HG02981 (cell line): ENCODE results near the gene BCL11A.

Source experiments
- ATAC-seq: cut with Tn5 transposase; IDR thresholded peaks from one replicate; pipeline ENCODE4 v1.9.1; 2021; ENCODE audit warnings: mild to moderate bottlenecking, moderate library complexity; ENCODE audit not compliant: unreplicated experiment

Gene BCL11A

DNA sequence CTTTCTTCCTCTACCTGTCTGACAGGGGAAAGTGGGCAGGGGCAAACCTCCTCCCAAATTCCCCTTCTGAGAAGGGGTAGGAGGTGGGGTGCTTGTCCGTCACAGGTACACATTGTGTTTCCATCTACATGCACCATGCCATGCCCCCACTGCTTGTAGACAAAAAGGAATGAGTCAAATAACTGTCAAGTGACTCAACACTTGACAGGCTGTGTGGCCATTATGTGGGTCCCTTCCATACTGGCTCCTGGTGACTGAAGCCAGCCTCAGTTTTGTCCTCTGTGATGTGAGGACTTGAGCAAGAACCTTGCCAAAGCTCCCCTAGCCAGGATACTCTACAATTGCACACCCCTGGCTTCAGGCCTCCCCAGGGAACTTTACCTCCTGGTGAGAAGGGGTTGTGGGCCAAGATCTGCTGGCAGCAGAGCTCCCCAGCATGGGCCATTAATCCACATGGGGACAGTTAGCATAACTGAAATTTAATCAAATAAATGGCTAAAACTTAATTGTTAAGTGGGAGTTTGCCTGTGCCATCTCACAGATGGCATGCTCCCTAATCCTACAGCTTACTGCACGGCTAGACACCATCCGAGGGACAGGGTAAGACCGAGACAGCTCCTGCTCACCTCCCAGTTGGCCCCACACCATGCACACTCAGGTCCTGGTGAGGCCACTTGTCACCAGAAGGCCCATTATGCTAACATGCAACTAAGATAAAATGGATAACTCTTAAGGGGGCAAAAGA lies 140.2 kb downstream of the BCL11A start:
- peak; percentile 36 for ATAC-seq

DNA sequence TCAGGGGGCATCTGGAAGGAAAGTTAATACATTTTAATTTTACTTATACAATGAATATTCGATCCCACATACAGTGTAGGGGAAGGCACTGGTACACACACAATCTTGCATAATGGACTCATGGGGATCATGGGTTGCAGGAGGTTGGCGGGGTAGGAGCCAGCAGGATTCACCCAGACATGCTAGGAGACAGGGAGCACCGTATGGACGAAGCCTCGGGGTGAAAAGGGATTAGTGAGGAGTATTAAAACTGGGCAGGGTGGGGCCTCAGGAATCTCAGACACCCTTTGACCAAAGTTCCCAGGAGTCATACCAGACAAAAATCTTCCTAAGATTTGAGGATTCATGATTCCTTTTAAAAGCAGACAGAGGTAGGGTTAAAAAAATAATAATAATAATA lies 140.8 kb downstream of the BCL11A start:
- no peak for ATAC-seq

DNA sequence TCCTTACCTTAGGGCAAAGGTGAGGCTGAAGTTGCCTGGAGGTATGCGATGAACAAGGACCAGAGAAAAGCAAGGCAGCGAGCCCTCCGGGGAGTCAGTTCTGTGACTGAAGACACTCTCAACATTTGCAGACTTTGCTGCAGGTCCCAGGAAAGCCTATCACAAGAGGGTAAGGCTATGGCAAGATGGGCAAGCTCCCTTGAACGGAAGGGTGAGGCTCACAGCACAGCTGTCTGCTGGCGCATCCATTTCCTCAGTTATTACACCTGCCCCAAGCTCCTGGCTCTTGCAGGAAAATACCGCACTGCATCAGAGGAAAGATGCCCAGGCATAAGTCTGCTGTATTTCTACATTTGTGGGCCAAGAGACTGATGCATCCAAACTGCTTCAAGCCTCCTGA lies 141.4 kb downstream of the BCL11A start:
- no peak for ATAC-seq

DNA sequence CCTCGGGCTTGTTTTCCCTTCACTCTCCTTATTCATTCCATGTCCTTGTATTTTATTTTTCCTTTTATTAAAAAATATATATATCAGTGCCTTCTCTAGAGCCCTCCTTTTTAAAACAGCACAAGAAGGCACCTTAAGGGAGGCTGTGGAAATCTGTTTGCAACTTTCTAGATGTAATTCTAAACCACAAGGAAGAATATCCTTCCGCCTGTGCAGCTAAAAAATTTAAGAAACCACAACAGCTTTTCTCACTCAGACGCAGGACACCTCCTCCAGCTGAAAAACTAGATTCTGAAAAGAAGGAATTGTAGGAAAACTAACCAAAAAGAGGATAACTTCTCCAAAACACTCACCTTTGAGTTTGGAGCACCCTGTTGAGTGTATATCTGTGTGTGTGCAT lies 142.2 kb downstream of the BCL11A start:
- ATAC-seq: no peak

DNA sequence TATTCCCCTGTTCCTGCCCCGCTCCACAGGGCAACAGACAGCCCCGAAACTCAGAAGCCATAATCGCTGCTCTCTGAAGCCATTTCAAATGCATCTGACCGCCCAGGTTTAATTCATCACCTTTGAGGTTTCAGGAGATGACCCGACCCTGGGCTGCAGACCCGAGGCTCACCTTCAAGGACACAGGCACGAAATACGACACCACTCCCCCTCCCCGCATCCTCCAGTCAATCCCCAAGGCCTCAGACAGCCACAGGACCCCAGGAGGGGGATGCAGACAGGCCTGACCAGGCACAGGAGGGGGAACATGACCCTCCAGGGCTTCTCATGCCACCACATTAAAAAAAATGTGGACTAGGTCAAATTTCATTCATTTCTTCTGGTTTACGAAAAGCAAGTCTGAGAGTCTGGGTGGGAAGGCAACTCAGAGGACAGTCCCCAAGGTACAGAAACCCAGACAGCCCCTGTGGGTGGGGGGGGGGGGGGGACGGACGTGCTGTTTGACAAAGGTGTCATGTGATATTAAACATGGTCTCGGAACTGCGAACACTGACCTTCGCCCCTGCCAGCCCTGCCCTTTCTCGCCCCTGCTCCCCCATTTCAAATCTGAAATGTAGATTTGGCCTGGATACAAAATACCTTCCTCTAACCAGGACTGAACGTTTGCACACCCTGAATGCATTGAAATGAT lies 142.9 kb downstream of the BCL11A start:
- ATAC-seq: no peak

DNA sequence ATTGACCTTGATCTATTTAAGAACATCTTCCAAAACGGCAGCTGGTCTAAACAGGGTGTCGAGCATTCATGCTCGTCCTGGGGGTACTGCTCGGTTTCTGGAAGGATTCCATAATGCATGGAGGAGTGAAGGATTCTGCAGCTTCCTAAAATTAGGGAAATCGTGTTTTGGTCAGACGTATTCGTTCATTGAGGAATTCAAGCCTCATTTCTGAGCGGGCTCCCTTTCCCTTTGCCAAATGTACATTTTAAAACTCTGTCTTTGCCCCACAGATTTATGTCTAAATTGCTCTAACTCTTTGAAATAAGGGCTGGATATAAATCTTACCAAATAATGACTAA lies 144.0 kb downstream of the BCL11A start:
- ATAC-seq: no peak

DNA sequence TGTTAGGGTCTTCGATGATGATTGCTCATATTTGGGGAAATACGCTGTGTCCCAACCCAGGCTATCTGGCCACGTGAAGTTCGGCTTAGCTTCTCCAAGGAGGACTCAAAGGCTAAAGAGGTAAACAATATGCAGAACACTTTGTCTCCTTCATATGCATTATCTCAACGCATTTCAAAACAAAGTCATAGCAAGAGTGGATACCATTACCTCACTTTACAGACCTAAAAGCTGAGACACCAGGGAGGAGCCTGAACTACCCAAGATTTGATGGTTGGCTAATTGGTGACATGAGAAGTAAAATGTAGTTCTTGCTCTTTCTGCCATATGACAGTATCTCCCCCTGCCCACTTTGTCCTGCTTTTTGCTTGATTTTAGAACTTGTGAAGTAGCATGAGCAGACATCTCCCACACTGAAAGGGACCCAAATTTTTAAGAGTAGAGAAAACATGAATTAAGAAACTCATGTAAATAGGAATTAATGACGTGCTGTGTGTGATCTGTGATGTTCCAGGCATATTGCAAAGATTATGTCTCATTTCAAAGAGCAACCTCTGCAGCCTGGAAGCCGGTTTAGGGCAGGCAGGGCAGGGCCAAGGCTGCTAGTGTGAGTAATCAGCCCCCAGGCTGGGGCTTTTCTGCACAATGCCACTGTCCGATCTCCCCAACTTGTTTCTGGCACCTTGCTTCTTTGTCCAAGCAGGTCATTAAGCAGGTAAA lies 144.5 kb downstream of the BCL11A start:
- no peak for ATAC-seq

DNA sequence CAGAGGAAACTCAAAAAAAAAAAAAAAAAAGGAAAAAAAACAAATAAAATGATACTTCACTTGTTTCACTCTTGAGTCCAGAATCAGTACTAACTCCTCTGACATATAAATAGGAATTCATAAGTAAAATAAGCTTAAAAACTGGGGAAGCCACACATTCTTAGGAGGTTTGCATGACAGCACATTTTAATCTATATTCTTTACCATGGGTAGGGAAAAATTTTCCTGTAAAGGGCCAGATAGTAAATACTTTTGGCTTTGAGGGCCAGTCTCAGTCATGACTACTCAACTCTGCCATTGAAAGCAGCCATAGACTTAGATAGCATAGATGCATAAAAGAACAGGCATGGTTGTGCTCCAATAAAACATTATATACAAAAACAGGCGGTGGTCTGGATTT lies 145.2 kb downstream of the BCL11A start:
- ATAC-seq: no peak

DNA sequence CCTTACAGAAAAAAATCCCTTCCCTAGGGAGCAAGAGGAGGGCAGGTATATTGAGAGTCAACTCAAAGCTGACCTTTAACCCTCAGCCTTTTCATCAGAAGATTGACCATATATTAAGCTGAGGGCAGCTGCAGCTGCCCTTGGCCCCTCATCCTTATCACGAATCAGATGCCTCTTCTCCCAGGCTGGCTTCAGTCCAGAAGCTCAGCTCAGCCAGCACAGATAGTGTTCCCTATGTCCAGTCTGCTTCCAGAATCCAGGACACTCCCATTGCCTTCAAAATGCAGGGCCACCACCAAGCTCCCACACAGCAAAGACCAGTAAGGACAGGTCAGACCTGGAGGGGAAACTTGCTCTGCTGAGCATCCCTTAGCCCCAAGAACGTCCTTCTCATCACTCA lies 146.1 kb downstream of the BCL11A start:
- no peak for ATAC-seq

DNA sequence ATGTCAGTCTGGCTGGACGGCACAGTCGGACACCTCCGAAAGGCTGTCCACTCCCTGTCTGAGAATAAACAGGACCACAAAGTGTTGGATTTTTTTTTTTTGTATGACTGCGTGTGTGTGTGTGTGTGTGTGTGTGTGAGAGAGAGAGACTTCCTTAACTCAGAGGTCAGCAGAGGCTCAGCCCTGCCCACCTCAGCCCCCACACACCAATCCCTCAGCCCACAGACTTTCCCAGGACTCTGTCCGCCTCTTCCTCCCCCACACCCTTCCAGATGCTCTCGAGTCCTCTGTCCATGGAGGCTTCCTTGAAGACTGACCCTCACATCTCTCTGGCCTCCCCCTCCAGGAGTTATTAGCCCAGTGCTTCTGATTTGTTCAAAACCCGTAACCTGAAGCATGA lies 147.3 kb downstream of the BCL11A start:
- no peak for ATAC-seq

DNA sequence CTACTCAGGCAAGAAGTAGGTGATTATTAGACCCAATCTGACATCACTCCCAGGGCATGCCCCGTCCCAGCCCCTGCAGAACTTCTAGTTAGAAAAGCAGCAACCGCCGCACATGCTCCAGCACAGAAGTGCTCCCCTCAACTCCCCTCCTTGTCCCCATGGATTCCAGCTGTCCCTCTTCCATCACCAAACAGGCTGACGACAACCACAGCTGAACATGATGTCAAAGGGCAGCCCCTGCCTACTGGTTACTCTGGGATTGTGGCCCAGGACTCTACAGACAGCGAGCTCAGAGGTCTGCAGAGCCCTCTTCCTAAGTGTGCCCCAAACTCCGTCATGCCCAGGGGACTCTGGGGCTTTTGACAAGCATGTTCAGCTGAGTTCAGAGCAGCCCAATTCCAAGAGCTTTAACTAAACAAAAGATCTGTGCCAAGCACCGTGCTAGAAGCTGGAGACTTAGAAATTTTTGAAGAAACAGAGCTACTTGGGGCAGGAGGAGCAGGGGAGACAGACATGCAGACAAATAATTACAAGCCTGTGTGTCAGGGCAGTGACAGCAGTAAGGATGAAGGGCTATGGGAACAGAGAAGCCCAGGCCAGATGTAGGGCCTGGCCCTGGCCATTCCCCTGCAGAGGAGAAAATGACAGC lies 148.1 kb downstream of the BCL11A start:
- ATAC-seq: no peak
